Epithelial cell of umbilical artery (primary cell): ENCODE measurements around the gene PHF20. TPM values are rescaled to one million over a fixed set of nuclear protein-coding genes. Genes with fewer than 3 reads are reported as not detected.

Experiments
- total RNA-seq: library from RNA; depleted of rRNA; stranded (reverse); fragments of >200 nt; gene quantifications from 2 replicates; pipeline ENCODE4 v1.2.3, GENCODE V29; 2014

Gene PHF20
- total RNA-seq = 25.3 and 25.7 TPM in 2 replicates

DNA sequence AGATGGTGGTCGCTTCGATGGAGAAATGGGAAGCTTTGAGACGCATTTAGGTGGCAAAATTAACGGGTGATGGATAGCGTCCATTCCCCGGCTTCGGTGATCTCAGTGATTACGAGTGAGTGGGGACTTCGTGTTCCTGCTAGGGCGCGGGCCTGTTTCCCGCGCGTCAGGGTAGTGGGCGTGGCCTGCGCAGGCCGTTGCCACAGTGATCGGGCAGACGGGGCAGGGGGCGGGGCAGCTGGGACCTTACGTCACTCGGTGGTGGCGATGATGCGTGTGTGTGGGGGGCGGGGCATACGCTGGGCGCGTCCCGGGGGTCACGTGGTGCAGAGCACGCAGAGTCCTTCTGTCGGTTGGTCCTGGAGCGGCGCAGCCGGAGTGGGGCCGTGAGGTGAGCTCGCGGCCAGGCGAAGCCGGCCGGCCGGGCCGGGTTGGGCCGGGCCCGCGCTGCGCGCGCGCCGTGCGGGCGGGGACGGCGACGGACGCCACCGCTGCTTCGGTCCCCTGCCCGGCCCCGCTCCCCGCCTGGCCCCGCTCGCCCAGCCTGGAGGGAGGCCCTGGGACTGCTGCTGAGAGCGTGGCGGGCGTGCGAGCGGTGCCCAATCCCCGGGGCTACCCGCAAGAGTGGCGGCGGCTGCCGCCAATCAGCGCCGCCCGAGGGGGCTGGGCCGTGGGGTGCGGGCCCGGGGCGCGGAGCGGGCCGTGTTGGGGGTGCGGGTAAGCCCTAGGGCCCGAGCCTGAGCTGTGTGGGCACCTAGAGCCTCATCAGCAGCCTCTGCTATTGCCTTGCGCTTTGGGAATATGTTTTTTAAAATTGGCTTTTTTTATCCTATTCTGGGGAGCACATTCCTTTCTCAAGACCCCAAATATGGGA lies at the start of gene PHF20:
TSS of gene PHF20 (plus strand) at position 327 of the 874 bp plus-strand sequence. CDS start 29,508 bp downstream, outside the sequence.

GRCh38 chr20:35741892-35742740 lies 29.7 kb upstream of the PHF20 start, which contains the start of gene RBM39:
Gene RBM39 (minus strand): TSS chr20:35742260. CDS start chr20:35740874, 1,386 bp downstream.

DNA sequence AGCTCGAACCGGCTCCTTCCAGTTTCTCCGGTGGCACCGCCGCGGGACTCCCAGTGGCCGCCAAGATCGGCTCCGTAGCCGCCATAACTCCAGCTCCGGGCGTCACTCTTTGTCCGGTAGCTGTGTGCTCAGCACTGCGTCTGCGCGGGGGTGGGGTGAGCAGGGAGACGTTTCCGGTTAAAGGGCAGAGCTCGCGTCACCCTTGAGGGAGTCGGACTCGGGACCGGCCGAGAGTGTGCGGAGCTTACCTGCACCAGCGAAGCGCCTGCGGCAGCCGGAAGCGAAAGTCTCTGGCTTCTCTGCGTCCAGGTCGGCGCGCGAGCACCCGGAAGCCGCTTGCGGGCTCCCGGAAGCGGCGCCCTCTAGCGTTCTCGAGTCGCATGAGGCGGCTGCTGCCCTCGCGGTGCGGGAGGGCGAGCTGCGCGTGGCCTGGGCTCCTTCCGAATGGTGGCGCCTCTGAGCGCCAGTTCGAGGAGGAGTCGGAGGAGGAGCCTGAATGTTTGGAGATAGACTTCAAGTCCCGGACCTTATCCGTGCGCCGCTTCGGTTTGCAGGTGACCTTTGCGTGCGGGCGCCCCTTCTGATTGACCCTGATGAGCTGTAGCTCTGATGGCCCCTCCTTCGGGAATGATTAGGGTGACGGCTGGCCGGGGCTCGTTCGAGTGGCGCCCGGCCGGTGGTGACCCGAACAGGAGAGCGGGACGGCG lies 182.5 kb downstream of the PHF20 start, which contains the start of gene SCAND1:
TSS of gene SCAND1 (minus strand) at position 303 of the 707 bp plus-strand sequence. CDS start at position 85, 218 bp downstream.

GRCh38 chr20:35967979-35968640 lies 196.3 kb downstream of the PHF20 start, which contains the start of gene CNBD2:
Gene CNBD2 (plus strand): TSS chr20:35968590. CDS start chr20:35968763, 173 bp downstream.

Other genes with a start within 250 kb of the PHF20 start
- not detected in 2 replicates for gene C20orf173, start 242.4 kb upstream of the PHF20 start, total RNA-seq
- 244 and 340 TPM in 2 replicates for gene ERGIC3, start 229.9 kb upstream of the PHF20 start, total RNA-seq
- 11.2 and 23.4 TPM in 2 replicates for gene SPAG4, start 156.2 kb upstream of the PHF20 start, total RNA-seq
- gene CPNE1, start 107.1 kb upstream of the PHF20 start, total RNA-seq = 109 and 146 TPM in 2 replicates
- 53.6 and 58.7 TPM in 2 replicates for gene RBM12, start 107.1 kb upstream of the PHF20 start, total RNA-seq
- gene NFS1, start 72.7 kb upstream of the PHF20 start, total RNA-seq = 19.5 and 19.9 TPM in 2 replicates
- 164 and 382 TPM in 2 replicates for gene ROMO1, start 72.6 kb upstream of the PHF20 start, total RNA-seq
- 252 and 284 TPM in 2 replicates for gene RBM39, start 29.8 kb upstream of the PHF20 start, total RNA-seq
- gene SCAND1, start 182.5 kb downstream of the PHF20 start, total RNA-seq = 60.6 and 90.9 TPM in 2 replicates
- 1.4 and 4.2 TPM in 2 replicates for gene CNBD2, start 196.6 kb downstream of the PHF20 start, total RNA-seq